Metanephros (tissue), 2 donors: ENCODE data around the gene TTLL9. TPM values are rescaled to one million over a fixed set of nuclear protein-coding genes. Genes with fewer than 3 reads are reported as not detected.

Experiments used
- small RNA-seq: library from RNA; depleted of rRNA; stranded (forward); fragments of <200 nt; gene quantifications from one replicate; pipeline ENCODE3, GENCODE V24; 2014; ENCODE audit warnings: low replicate concordance
- total RNA-seq: library from RNA; depleted of rRNA; stranded (reverse); fragments of >200 nt; gene quantifications from one replicate; pipeline ENCODE4 v1.2.3, GENCODE V29; 2014

The TTLL9 gene
- total RNA-seq: 2.0 TPM

GRCh38 chr20:31869942-31870725, at the start of gene TTLL9, which contains the start of gene DUSP15:
TSS of gene TTLL9 (plus strand) at chr20:31870634. CDS start at chr20:31871127, 493 bp downstream.
TSS of gene DUSP15 (minus strand) at chr20:31870527. CDS start at chr20:31870337, 190 bp downstream.

GRCh38 chr20:31845300-31845863, 25.1 kb upstream of the TTLL9 start, which contains the start of gene FOXS1:
TSS of gene FOXS1 (minus strand) at chr20:31845604. CDS start at chr20:31845542, 62 bp downstream.

GRCh38 chr20:31951530-31952453, 81.4 kb downstream of the TTLL9 start, which contains the start of gene PDRG1:
TSS of gene PDRG1 (minus strand) at chr20:31952046. CDS start at chr20:31951961, 85 bp downstream.

GRCh38 chr20:31967830-31968249, 97.4 kb downstream of the TTLL9 start, which contains the start of gene XKR7:
TSS of gene XKR7 (plus strand) at chr20:31968151. CDS start at chr20:31968176, 25 bp downstream.

Small RNAs within 50 kb of the gene (small RNA-seq; reads per million reads assigned to genes)
- gene RNU1-94P: 0.12 reads per million

Other genes starting within 250 kb of the TTLL9 start
- 4.5 TPM for gene COX4I2, start 232.7 kb upstream of the TTLL9 start, total RNA-seq
- gene BCL2L1, start 147.8 kb upstream of the TTLL9 start, total RNA-seq: 80.6 TPM
- 16.1 TPM for gene TPX2, start 131.3 kb upstream of the TTLL9 start, total RNA-seq
- 21.3 TPM for gene MYLK2, start 51.3 kb upstream of the TTLL9 start, total RNA-seq
- gene FOXS1, start 25.0 kb upstream of the TTLL9 start, total RNA-seq: 5.3 TPM
- gene DUSP15, start 107 bp upstream of the TTLL9 start, total RNA-seq: 18.0 TPM
- 5.9 TPM for gene PDRG1, start 81.4 kb downstream of the TTLL9 start, total RNA-seq
- gene XKR7, start 97.5 kb downstream of the TTLL9 start, total RNA-seq: 0.23 TPM
- gene CCM2L, start 139.8 kb downstream of the TTLL9 start, total RNA-seq: 12.7 TPM
- 11.8 TPM for gene HCK, start 181.6 kb downstream of the TTLL9 start, total RNA-seq
- 61.0 TPM for gene TM9SF4, start 239.1 kb downstream of the TTLL9 start, total RNA-seq